CMK (cell line): ENCODE results near the gene ATXN10.

Experiments used
- DNase-seq: peaks from one replicate; pipeline ENCODE4 v3.0.0-alpha.2; 2010; ENCODE audit warnings: low read depth

Gene ATXN10

DNA sequence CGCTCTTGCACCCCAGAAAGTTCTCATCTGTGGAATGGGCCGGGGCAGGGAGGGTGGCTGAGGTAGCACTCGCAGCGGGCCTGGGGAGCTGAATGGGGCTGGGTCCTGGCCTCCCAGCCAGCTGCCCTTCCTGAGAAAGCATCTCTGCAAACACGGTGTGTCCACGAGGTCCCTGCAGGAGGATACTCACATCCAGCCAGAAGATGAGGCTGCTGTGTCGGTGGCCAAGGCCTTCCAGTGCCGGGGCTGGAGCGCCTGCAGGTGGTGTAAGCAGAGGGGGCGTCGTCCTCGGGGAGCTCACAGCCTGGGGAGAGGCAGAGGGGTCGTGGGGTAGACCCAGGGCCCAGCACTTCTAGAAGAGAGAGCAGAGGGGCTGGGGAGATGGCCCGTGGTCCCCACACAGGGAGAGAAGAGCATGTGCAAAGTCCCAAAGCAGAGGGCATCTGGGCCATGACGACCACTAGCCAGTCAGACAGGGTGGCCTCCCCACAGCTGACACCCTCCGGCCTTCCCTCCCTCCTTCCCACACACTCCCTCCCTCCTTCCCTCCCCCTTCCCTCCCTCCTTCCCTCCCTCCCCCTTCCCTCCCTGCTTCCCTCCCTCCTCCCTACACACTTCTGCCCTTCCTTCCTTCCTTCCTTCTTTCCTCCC, 207.4 kb downstream of the ATXN10 start:
- no peak for DNase-seq

GRCh38 chr22:45879552-45879949, 207.9 kb downstream of the ATXN10 start:
- DNase-seq: no peak

- DNase-seq: no peak
These were observed 208.6 kb downstream of the ATXN10 start for GRCh38 chr22:45880091-45880715.

DNA sequence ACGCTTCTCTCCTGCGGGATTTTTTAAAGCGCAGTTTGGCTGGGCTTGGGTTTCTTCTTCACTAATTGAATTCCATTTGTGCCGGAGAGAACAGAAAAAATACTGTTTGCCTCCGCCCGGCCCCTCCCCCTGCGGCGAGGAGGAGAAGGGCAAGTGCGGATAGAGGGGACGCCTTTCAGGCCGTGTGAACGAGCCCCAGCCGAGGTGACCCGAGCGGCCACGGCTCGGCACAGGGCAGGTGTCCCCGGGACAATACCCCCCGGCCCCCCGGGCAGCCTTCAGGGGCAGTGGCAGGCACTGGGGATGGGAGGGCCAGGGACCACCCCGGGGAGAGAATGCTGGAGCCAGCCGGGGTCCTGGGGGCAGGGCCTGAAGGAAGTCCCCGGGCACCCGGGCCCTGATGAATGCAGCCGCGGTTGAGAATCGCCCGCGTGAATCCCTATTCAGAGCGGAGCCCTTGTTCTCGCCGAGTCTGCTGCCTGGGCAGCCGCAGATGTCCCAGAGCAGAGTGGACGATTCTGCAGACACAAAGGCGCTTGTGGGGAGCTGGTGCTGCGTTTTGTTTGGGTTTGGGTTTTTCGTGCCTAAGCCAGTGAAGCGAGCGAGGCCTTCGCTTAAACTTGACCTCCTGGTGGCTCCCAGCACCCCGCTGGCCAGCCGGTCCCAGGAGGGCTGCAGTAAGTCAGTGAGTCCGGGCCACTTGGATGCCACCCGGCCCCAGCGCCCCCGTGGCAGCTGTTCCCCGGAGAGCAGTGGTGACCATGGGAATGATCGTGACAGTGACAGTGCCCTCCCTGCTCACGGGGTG, 209.3 kb downstream of the ATXN10 start:
- no peak for DNase-seq

DNA sequence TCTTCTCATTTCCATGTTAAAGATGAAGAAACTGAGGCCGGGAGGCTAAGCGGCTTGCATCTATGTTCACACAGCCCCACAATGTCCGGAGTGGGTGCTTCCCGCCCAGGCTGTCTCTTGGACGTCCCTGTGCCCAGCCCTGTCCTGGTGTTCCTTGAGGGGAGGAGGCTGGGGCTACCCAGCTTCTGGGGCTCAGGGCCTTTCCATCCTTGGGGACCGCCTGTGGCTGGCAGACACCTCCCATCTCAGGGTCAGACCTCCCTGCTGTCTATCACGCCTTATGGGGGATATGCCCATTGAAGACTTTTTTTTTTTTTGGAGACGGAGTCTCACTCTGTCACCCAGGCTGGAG, 209.9 kb downstream of the ATXN10 start:
- DNase-seq: no peak

- no peak for DNase-seq
These were observed 211.5 kb downstream of the ATXN10 start for GRCh38 chr22:45882881-45883810.

- no peak for DNase-seq
These were observed 212.2 kb downstream of the ATXN10 start for GRCh38 chr22:45883811-45884170.

- no peak for DNase-seq
These were observed 212.8 kb downstream of the ATXN10 start for GRCh38 chr22:45884201-45885062.

DNA sequence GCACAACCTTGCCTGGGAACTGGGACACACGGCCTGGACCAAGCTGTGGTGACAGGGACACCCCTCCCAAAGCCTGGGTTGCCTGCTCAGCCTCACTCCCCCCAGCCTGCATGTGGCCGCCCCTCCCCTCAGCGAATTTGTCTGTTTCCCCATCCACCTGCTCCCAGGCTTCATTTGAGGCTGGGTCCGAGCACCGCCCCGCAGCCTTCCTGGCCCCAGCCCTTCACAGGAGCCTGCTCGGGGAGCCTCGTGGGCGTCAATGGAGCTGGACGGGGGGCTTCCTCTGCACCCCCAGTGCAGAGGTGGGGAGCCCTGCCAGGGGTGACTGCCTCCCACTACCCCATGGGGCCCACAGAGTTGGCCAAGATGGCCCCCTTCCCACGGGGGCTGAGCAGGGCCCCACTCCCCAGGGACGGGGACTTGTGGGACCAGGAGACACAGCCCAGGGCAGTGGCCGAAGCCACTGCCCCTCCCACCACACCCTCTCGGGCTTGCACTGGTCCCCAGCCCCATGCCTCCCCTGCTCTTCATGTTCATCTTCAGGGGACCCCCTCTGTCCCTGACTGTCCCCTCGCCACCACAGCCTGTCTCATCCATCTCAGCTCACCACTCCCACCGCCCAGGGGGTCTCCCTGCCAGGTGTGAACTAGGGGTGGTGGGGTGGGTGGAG, 213.7 kb downstream of the ATXN10 start:
- no peak for DNase-seq

- DNase-seq: no peak
These were observed 214.3 kb downstream of the ATXN10 start for GRCh38 chr22:45885941-45886395.

GRCh38 chr22:45886540-45886939, 214.9 kb downstream of the ATXN10 start:
- DNase-seq: no peak

DNA sequence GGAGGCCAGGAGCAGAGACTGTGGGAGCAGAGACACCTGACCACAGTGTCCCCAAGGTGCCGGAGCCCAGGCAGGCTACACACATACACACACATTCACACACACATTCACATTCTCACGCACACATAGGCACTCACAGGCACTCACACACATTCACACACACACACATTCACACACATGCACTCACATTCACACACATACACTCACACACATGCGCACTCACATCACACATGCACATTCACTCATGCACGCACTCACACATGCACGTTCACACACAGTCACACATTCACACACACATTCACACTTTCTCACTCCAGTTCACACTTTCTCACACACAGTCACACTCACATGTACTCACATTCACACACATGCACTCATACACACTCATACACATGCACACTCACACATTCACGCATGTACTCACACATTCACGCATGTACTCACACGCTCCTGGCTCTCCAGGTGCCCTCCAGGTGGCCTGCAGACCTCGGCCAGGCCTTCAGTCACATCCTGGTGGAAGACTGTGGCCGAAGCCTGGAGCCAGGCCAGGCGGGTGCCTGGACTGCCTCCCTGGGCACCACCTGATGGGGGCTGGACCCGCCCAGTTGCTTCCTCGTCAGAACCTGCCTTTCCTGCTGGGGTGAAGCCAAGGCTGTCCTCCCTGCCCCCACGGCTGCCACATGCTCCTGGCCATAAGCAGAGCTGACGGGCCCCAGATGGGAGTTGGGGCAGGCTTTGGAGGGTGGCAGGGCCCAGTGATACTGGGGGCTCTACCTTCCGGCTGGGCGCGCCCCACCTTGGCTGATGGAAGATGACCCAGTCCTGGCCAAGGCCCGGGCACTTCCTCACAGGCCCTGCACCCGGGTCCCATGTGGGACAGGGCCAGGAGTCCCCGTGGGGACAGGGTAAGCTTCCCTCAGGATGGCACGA, 215.8 kb downstream of the ATXN10 start:
- no peak for DNase-seq

DNA sequence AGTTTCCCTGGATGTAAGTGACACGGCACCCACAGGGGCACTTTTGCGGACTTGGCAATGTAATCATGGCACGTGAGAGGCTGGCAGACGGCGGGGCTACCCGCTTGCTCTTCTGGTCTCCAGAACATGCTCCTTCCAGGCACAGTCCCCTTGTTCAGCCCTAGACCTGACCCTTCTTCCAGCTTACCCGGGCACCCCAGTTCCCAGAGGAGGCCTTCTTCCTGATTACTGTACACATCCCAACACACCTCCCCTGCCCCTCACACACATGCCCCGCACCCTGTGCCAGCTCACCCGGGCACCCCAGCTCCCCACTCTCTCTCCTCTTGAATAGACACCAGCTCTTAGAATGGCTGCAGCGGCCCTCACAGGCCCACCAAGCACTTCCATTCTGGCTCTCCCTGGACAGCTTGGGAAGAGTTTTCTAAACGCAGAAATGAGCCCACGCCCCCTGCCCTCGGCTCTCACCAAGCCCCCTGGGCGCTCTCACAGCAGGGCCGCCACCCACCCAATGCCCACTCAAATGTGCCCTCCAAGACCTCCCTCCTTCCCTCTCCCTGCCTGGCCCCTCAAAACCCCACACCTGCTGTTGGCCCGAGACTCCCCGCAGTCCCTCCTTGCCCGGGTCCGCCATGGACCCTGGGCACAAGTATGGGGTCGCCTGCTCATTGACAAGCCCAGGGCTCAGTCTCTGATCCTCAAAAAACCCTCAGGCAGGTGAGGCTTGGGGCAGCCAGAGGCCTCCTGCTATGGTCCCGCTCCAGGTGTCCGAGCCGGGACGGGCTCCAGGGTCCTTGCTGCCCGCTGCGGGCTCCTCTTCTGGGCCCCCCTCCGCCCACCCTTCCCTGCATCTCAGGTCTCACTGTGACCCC, 216.8 kb downstream of the ATXN10 start:
- no peak for DNase-seq

DNA sequence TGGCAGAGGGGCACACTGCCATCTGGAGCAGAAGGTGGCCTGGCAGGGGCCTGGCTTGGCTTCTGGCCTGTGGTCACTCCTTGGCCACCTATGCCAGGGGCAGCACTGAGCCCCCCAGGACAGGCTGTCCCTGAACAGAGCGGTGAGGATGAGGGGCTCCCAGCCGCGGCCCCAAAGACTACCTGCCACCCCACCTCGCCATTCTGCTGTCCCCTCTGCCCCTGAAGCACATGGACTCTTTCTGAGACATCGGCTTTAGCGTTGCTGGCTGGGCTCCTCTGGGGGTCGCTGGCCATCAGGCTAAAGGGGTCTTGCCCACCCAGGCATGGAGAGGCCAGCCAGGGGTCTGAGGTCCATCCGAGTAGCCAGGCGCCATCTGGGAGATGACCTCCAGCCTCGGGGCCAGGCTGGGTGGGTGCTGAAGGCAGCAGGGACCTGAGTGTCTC, 217.5 kb downstream of the ATXN10 start:
- no peak for DNase-seq

DNA sequence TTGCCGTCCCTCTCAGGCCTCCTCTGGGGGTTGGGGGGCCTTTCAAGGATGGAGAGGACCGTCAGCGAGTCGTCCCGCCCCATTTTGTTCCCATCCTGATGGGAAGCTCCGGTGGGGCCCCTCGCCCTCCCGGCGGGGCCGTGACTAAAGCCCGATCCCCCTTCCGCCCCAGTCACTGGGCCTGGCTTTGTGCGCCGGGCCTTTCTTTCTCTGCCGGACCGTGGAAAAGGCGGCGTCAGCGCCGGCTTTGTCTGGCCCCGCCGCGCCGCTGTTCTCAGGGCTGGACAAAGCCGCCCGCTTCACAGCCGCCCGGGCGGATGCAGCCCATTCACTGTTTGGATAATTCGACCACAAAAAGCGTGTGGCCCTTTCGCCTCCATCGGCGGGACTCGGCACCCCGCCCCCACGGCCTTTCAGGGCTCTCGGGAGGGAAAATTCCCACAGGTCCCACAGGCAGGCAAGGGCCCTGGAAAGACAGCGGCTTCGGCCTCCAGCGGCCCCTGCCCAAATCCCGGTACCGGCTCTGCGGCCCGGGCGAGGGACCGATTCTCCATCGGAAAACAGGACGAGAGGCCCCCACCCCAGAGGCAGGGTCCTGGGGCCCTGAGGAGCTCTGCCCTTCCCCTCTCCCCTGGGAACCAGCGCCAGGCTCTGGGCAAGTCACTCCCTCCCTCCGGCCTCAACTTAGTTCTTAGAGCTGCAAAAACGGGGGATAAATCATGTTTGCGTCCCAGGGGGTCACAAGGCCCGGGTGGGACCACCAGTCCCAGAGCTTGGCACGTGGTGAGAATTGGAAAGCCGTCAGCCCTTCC, 218.1 kb downstream of the ATXN10 start:
- DNase-seq: no peak

GRCh38 chr22:45890351-45890635, 218.7 kb downstream of the ATXN10 start:
- no peak for DNase-seq

GRCh38 chr22:45891021-45891421, 219.4 kb downstream of the ATXN10 start:
- DNase-seq: no peak

GRCh38 chr22:45891471-45891995, 219.9 kb downstream of the ATXN10 start:
- DNase-seq: peak; percentile 5
